ENCODE data around the gene FAM193A. TPM values are rescaled to one million over a fixed set of nuclear protein-coding genes. Genes with fewer than 3 reads are reported as not detected.

The FAM193A gene
- total and polyA plus RNA-seq, 2 donors (not counting 1 experiment from before 2014, with no cell fraction given) = 16.0 to 62.7 TPM

DNA sequence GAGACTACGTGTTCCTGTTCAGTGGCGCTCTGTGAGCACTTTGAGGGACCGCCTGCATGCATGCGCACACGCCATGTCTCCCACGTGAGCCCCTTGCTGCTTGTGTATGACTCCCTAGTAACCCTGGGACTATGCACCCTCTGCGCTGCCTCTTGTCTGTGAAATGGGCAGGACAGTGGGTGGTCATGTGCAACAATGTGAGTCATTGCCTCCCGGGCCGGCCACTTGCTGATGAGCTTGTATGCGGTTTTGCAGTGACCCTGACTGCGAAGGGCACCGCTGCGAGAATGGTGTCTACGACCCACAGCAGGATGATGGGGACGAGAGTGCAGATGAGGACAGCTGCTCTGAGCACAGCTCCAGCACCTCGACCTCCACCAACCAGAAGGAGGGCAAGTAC, 158.2 kb downstream of the FAM193A start:
- H3K36me3 ChIP-seq (replicated peaks in 1 of 2; ENCODE audit: control extremely low read depth in 1 of 2, control insufficient read depth in 1 of 2, extremely low read depth in 1 of 2, insufficient read depth in 2 of 2, low read length in 1 of 2) = peaks cover 12 to 56% of the 10 kb centered on the region in 2 experiments
- no peak overlapping the region for H3K4me2 ChIP-seq (replicated peaks; ENCODE audit: low read depth, low read length, poor library complexity, severe bottlenecking)
- peak overlapping the region; percentile 7 for H3K27ac Mint-ChIP-seq
- no peaks in the 10 kb centered on the region for H3K9me3 Mint-ChIP-seq (ENCODE audit: insufficient read depth)
- peak overlapping the region; percentile 12 for H3K4me3 Mint-ChIP-seq
- CTCF ChIA-PET = interaction anchor here (1.0 to 2.5 kb wide), 3 partner anchors 19 to 95 kb away, joined by 3 to 5 read pairs (median 4); partner anchors contain the start of gene TNIP2
- peaks cover 72% of the 10 kb centered on the region for H3K4me1 Mint-ChIP-seq
- no peak for TF ChIP-seq EZH2 (IDR thresholded peaks at IDR 0.05; ENCODE audit: borderline replicate concordance, insufficient read depth, low read depth, low read length, poor library complexity, severe bottlenecking)
- TF ChIP-seq, protein P1, sequence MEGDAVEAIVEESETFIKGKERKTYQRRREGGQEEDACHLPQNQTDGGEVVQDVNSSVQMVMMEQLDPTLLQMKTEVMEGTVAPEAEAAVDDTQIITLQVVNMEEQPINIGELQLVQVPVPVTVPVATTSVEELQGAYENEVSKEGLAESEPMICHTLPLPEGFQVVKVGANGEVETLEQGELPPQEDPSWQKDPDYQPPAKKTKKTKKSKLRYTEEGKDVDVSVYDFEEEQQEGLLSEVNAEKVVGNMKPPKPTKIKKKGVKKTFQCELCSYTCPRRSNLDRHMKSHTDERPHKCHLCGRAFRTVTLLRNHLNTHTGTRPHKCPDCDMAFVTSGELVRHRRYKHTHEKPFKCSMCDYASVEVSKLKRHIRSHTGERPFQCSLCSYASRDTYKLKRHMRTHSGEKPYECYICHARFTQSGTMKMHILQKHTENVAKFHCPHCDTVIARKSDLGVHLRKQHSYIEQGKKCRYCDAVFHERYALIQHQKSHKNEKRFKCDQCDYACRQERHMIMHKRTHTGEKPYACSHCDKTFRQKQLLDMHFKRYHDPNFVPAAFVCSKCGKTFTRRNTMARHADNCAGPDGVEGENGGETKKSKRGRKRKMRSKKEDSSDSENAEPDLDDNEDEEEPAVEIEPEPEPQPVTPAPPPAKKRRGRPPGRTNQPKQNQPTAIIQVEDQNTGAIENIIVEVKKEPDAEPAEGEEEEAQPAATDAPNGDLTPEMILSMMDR (IDR thresholded peaks at IDR 0.05) = no peak
- intact Hi-C loops (cut with micrococcal nuclease) = loop anchor here (5.0 to 10.0 kb wide), 3 partner anchors 153 to 430 kb away; partner anchors contain the start of gene MXD4
- no peak overlapping the region for H2AFZ ChIP-seq (ENCODE audit: insufficient read depth, low read depth, low read length, poor library complexity, severe bottlenecking)
- over 99% methylated on average over 16 of the region's 16 CpGs for WGBS (ENCODE audit: insufficient coverage)
- no peak for DNase-seq
- no peak overlapping the region for H3K9ac ChIP-seq (ENCODE audit: low read length)
- no peaks in the 10 kb centered on the region for H3K9me3 ChIP-seq (ENCODE audit: control extremely low read depth in 1 of 3, control insufficient read depth in 2 of 3, insufficient read depth in 1 of 3, low read length in 2 of 3)
- no peaks in the 10 kb centered on the region for H3K27me3 Mint-ChIP-seq
- POLR2A ChIA-PET = no interaction called here
- H3K27ac ChIP-seq (ENCODE audit: low read length in 2 of 2) = no peak overlapping the region
- H3K79me2 ChIP-seq (ENCODE audit: control insufficient read depth, insufficient read depth, low read length) = peaks cover 54% of the 10 kb centered on the region
- no peaks in the 10 kb centered on the region for H4K20me1 ChIP-seq (ENCODE audit: control insufficient read depth, insufficient read depth, low read length, poor library complexity, severe bottlenecking)
- peaks cover 64 to 72% of the 10 kb centered on the region in 2 donors for H3K4me1 ChIP-seq (ENCODE audit: control insufficient read depth in 2 of 2, insufficient read depth in 2 of 2, low read length in 2 of 2)
- no peak for ATAC-seq (ENCODE audit: low read depth)
- no peaks in the 10 kb centered on the region for H3K27me3 ChIP-seq (replicated peaks in 1 of 4; ENCODE audit: control extremely low read depth in 1 of 4, control insufficient read depth in 3 of 4, insufficient read depth in 4 of 4, low read length in 3 of 4)
- no peak overlapping the region for H3K4me3 ChIP-seq (ENCODE audit: control extremely low read depth in 1 of 5, extremely low read depth in 1 of 5, insufficient read depth in 1 of 5, low read depth in 2 of 5, low read length in 4 of 5)

GRCh38 chr4:2695346-2696060, 159.1 kb downstream of the FAM193A start:
- ATAC-seq (ENCODE audit: low read depth) (no peak), DNase-seq (no peak)
- H3K4me3 Mint-ChIP-seq = peak overlapping the region; percentile 72
- H3K4me3 ChIP-seq (ENCODE audit: control extremely low read depth in 1 of 5, extremely low read depth in 1 of 5, insufficient read depth in 1 of 5, low read depth in 2 of 5, low read length in 4 of 5) = peak overlapping the region in 1 of 5 experiments; percentile 69
- ChIA-PET POLR2A (interaction anchor here (0.5 to 1.2 kb wide), 3 partner anchors 51 to 1833 kb away, joined by 3 read pairs; no protein-coding TSS in a partner anchor), CTCF (interaction anchor here (0.6 to 2.5 kb wide), 14 partner anchors 8 to 475 kb away, joined by 3 to 9 read pairs (median 3); partner anchors contain the start of gene TNIP2)
- peaks cover 64% of the 10 kb centered on the region for H3K4me1 Mint-ChIP-seq
- H3K9me3 ChIP-seq (ENCODE audit: control extremely low read depth in 1 of 3, control insufficient read depth in 2 of 3, insufficient read depth in 1 of 3, low read length in 2 of 3) = no peaks in the 10 kb centered on the region
- peaks cover 56 to 64% of the 10 kb centered on the region in 2 donors for H3K4me1 ChIP-seq (ENCODE audit: control insufficient read depth in 2 of 2, insufficient read depth in 2 of 2, low read length in 2 of 2)
- intact Hi-C loops (cut with micrococcal nuclease) = loop anchor here (1.0 to 10.0 kb wide), 8 partner anchors 17 to 431 kb away; partner anchors contain the start of genes FAM193A, MXD4 and TNIP2
- TF ChIP-seq, protein P1 (IDR thresholded peaks at IDR 0.05) = no peak
- TF ChIP-seq EZH2 (IDR thresholded peaks at IDR 0.05; ENCODE audit: borderline replicate concordance, insufficient read depth, low read depth, low read length, poor library complexity, severe bottlenecking) = no peak
- peak overlapping the region; percentile 78 for H3K27ac Mint-ChIP-seq
- H3K27ac ChIP-seq (ENCODE audit: low read length in 2 of 2) = peak overlapping the region; percentile 19 to 87
- peak overlapping the region; percentile 88 for H3K4me2 ChIP-seq (replicated peaks; ENCODE audit: low read depth, low read length, poor library complexity, severe bottlenecking)
- no peaks in the 10 kb centered on the region for H4K20me1 ChIP-seq (ENCODE audit: control insufficient read depth, insufficient read depth, low read length, poor library complexity, severe bottlenecking)
- H2AFZ ChIP-seq (ENCODE audit: insufficient read depth, low read depth, low read length, poor library complexity, severe bottlenecking) = no peak overlapping the region
- 0% methylated on average over 1 of the region's 5 CpGs for WGBS (ENCODE audit: insufficient coverage)
- H3K27me3 Mint-ChIP-seq = no peaks in the 10 kb centered on the region
- no peak overlapping the region for H3K9ac ChIP-seq (ENCODE audit: low read length)
- H3K79me2 ChIP-seq (ENCODE audit: control insufficient read depth, insufficient read depth, low read length) = peaks cover 54% of the 10 kb centered on the region
- no peaks in the 10 kb centered on the region for H3K9me3 Mint-ChIP-seq (ENCODE audit: insufficient read depth)
- no peaks in the 10 kb centered on the region for H3K27me3 ChIP-seq (replicated peaks in 1 of 4; ENCODE audit: control extremely low read depth in 1 of 4, control insufficient read depth in 3 of 4, insufficient read depth in 4 of 4, low read length in 3 of 4)
- H3K36me3 ChIP-seq (replicated peaks in 1 of 2; ENCODE audit: control extremely low read depth in 1 of 2, control insufficient read depth in 1 of 2, extremely low read depth in 1 of 2, insufficient read depth in 2 of 2, low read length in 1 of 2) = peaks cover 12 to 64% of the 10 kb centered on the region in 2 experiments

Data from B cell (primary cell).